ENCODE measurements around the gene RBBP8NL. TPM values are rescaled to one million over a fixed set of nuclear protein-coding genes. Genes with fewer than 3 reads are reported as not detected.

RBBP8NL gene
- total and polyA plus RNA-seq, 2 donors (not counting 1 experiment from before 2014, with no cell fraction given) = not detected

- peaks cover 18% of the 10 kb centered on the region for H3K27me3 ChIP-seq (ENCODE audit: control insufficient read depth, insufficient read depth, low read length)
- H3K27ac ChIP-seq (ENCODE audit: insufficient read depth, low read length) = no peak overlapping the region
Measured at GRCh38 chr20:62473717-62474603, 46.6 kb upstream of the RBBP8NL start.

GRCh38 chr20:62472941-62473585 lies 45.7 kb upstream of the RBBP8NL start:
- Histone ChIP-seq H3K27me3 (ENCODE audit: control insufficient read depth, insufficient read depth, low read length) (peaks cover 18% of the 10 kb centered on the region), H4K20me1 (ENCODE audit: control insufficient read depth, extremely low read depth, insufficient read depth, low read length) (no peaks in the 10 kb centered on the region)
- TF ChIP-seq CTCF (conservative IDR thresholded peaks at IDR 0.05 in 1 of 2, IDR thresholded peaks at IDR 0.05 in 1 of 2; ENCODE audit: low read depth in 1 of 2, low read length in 2 of 2) = no peak
- no peak for TF ChIP-seq EZH2 (IDR thresholded peaks at IDR 0.05; ENCODE audit: low read length, missing control alignments)

More at GRCh38 chr20:62473717-62474603, 46.6 kb upstream of the RBBP8NL start:
- no peak for DNase-seq (ENCODE audit: low read depth in 2 of 2)
- Histone ChIP-seq H3K9me3 (ENCODE audit: control insufficient read depth, insufficient read depth, low read depth, low read length) (no peaks in the 10 kb centered on the region), H3K4me1 (ENCODE audit: control insufficient read depth, extremely low read depth, insufficient read depth, low read length) (no peaks in the 10 kb centered on the region), H3K4me3 (replicated peaks in 1 of 4; ENCODE audit: control extremely low read depth in 1 of 4, insufficient read depth in 1 of 4, low read depth in 3 of 4, low read length in 4 of 4) (peak overlapping the region in 1 of 4 experiments; percentile 27), H3K4me2 (ENCODE audit: extremely low read depth, insufficient read depth, low read length) (no peak overlapping the region), H4K20me1 (ENCODE audit: control insufficient read depth, extremely low read depth, insufficient read depth, low read length) (no peaks in the 10 kb centered on the region), H2AFZ (ENCODE audit: low read length) (no peak overlapping the region), H3K36me3 (ENCODE audit: control insufficient read depth, insufficient read depth, low read length) (no peaks in the 10 kb centered on the region), H3K9ac (ENCODE audit: insufficient read depth, low read length) (no peak overlapping the region), H3K79me2 (ENCODE audit: control insufficient read depth, insufficient read depth, low read length) (no peaks in the 10 kb centered on the region)
- TF ChIP-seq EZH2 (IDR thresholded peaks at IDR 0.05; ENCODE audit: low read length, missing control alignments) = no peak
- TF ChIP-seq CTCF (conservative IDR thresholded peaks at IDR 0.05 in 1 of 2, IDR thresholded peaks at IDR 0.05 in 1 of 2; ENCODE audit: low read depth in 1 of 2, low read length in 2 of 2) = no peak

More at GRCh38 chr20:62472941-62473585, 45.7 kb upstream of the RBBP8NL start:
- peak overlapping the region in 1 of 4 experiments; percentile 17 for H3K4me3 ChIP-seq (replicated peaks in 1 of 4; ENCODE audit: control extremely low read depth in 1 of 4, insufficient read depth in 1 of 4, low read depth in 3 of 4, low read length in 4 of 4)
- no peak overlapping the region for H3K9ac ChIP-seq (ENCODE audit: insufficient read depth, low read length)
- H3K27ac ChIP-seq (ENCODE audit: insufficient read depth, low read length) = no peak overlapping the region
- DNase-seq (ENCODE audit: low read depth in 2 of 2) = no peak
- H3K36me3 ChIP-seq (ENCODE audit: control insufficient read depth, insufficient read depth, low read length) = no peaks in the 10 kb centered on the region
- no peaks in the 10 kb centered on the region for H3K79me2 ChIP-seq (ENCODE audit: control insufficient read depth, insufficient read depth, low read length)
- H3K4me2 ChIP-seq (ENCODE audit: extremely low read depth, insufficient read depth, low read length) = no peak overlapping the region
- H3K9me3 ChIP-seq (ENCODE audit: control insufficient read depth, insufficient read depth, low read depth, low read length) = no peaks in the 10 kb centered on the region
- H3K4me1 ChIP-seq (ENCODE audit: control insufficient read depth, extremely low read depth, insufficient read depth, low read length) = no peaks in the 10 kb centered on the region
- no peak overlapping the region for H2AFZ ChIP-seq (ENCODE audit: low read length)

Measured in fibroblast of lung (primary cell).